K562 (cell line): ENCODE results near the gene PTPRR.

ENCODE experiments used
- EHMT2 ChIP-seq: fragments of 450-650 bp; IDR thresholded peaks from 2 replicates; pipeline ENCODE4 v1.6.1; 2018; ENCODE audit warnings: antibody characterized with exemption
- PHTF2 ChIP-seq: fragments of 250-450 bp; sonication (Bioruptor Pico); IDR thresholded peaks from 2 replicates; pipeline ENCODE4 v1.5.0; 2021; ENCODE audit warnings: mild to moderate bottlenecking
- POLR2A ChIP-seq: fragments of 450-650 bp; conservative IDR thresholded peaks from 2 replicates; pipeline ENCODE4 v1.6.1; 2016
- POLR2G ChIP-seq: fragments of 200-400 bp; formaldehyde crosslinking; IDR thresholded peaks from 2 replicates; pipeline ENCODE4 v1.6.1; 2017; ENCODE audit warnings: low read depth, mild to moderate bottlenecking, antibody characterized with exemption, low read length, moderate library complexity
- RCOR1 ChIP-seq, 2 experiments: IDR thresholded peaks; 2 replicates each; pipeline ENCODE4 v1.6.1; 2012; ENCODE audit warnings: low read depth in 2 of 2, low read length in 2 of 2, borderline replicate concordance in 1 of 2, improper control_type of control experiment in 1 of 2
- SIX5 ChIP-seq, 2 experiments: IDR thresholded peaks; 2 replicates each; pipeline ENCODE4 v1.6.1; 2011; ENCODE audit warnings: low read length in 2 of 2, borderline replicate concordance in 1 of 2, low read depth in 1 of 2, mild to moderate bottlenecking in 1 of 2, moderate library complexity in 1 of 2; ENCODE audit not compliant: insufficient read depth in 1 of 2
- SREBF2 ChIP-seq: sonication (generic); formaldehyde crosslinking; IDR thresholded peaks from 2 replicates; pipeline ENCODE4 v1.4.0; 2020; ENCODE audit warnings: mild to moderate bottlenecking, missing genetic modification reagents
- TEAD4 ChIP-seq, 2 experiments: sonication (generic) in 1 of 2; formaldehyde crosslinking in 1 of 2; IDR thresholded peaks; 2 replicates each; pipeline versions ENCODE4 v1.6.1 to v1.8.0; 2012 to 2022; ENCODE audit warnings: borderline replicate concordance in 1 of 2, inconsistent platforms in 1 of 2, low read length in 1 of 2, mild to moderate bottlenecking in 1 of 2, missing genetic modification reagents in 1 of 2
- TF ChIP-seq, protein P1 (sequence below), 3 experiments: IDR thresholded peaks in 2 of 3; conservative IDR thresholded peaks in 1 of 3; 2 replicates each; pipeline ENCODE4 v1.5.1; 2011 to 2012; ENCODE audit warnings: low read length in 3 of 3, mild to moderate bottlenecking in 3 of 3, control low read depth in 2 of 3, improper control_type of control experiment in 1 of 3, inconsistent platforms in 1 of 3, low read depth in 1 of 3, mixed read lengths in 1 of 3, moderate library complexity in 1 of 3; ENCODE audit not compliant: insufficient read depth in 2 of 3
- TF ChIP-seq, protein P2 (sequence below): sonication (generic); formaldehyde crosslinking; IDR thresholded peaks from 2 replicates; pipeline ENCODE4 v1.9.0; 2022; ENCODE audit warnings: mild to moderate bottlenecking, missing genetic modification reagents
- TF ChIP-seq, protein P3 (sequence below): fragments of 450-650 bp; IDR thresholded peaks from 2 replicates; pipeline ENCODE4 v1.6.1; 2016; ENCODE audit warnings: low read depth

DNA sequence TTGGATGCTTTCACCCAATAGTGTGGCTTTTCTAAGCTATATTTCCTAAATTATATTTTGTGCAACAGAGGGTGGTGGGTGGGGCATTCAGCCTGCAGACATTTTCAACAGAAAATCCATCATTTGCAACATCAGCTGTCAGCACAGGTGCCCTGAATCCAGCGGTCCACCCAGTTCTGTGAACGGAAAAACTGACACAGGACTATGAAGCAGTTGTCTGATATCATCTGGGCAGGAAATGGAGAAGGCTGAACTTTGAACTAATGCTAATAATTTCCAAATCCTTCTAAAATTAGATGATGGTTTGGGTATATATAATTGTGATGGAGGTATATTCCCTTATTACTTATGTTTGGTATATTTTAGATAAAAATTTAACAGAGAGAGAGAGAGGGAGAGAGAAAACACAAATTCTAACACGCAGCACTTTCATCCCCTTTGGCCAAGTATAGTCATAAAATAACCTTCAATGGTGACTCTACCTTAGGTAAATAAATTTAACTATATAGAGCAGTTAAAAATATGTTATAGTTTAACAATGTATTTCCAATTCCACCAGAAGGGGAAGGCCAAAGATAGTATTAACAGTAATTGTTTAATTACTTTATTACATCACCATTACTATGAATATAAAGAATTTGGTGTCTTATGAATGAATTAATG lies 225.0 kb downstream of the PTPRR start:
- no peak for TF ChIP-seq EHMT2
- TF ChIP-seq, protein P1, sequence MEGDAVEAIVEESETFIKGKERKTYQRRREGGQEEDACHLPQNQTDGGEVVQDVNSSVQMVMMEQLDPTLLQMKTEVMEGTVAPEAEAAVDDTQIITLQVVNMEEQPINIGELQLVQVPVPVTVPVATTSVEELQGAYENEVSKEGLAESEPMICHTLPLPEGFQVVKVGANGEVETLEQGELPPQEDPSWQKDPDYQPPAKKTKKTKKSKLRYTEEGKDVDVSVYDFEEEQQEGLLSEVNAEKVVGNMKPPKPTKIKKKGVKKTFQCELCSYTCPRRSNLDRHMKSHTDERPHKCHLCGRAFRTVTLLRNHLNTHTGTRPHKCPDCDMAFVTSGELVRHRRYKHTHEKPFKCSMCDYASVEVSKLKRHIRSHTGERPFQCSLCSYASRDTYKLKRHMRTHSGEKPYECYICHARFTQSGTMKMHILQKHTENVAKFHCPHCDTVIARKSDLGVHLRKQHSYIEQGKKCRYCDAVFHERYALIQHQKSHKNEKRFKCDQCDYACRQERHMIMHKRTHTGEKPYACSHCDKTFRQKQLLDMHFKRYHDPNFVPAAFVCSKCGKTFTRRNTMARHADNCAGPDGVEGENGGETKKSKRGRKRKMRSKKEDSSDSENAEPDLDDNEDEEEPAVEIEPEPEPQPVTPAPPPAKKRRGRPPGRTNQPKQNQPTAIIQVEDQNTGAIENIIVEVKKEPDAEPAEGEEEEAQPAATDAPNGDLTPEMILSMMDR (IDR thresholded peaks at IDR 0.05 in 2 of 3, conservative IDR thresholded peaks at IDR 0.05 in 1 of 3; ENCODE audit: insufficient read depth in 2 of 3, low read depth in 1 of 3, low read length in 3 of 3): no peak
- no peak for TF ChIP-seq TEAD4 (IDR thresholded peaks at IDR 0.05; ENCODE audit: low read length)
- TF ChIP-seq TEAD4 (CRISPR knock-in tag; IDR thresholded peaks at IDR 0.05; ENCODE audit: borderline replicate concordance): no peak
- peak in 1 of 2 experiments; percentile 69; a peak in 1 of 4 replicates for TF ChIP-seq RCOR1 (IDR thresholded peaks at IDR 0.05; ENCODE audit: borderline replicate concordance in 1 of 2, low read depth in 2 of 2, low read length in 2 of 2)
- no peak for TF ChIP-seq POLR2G
- TF ChIP-seq, protein P2, sequence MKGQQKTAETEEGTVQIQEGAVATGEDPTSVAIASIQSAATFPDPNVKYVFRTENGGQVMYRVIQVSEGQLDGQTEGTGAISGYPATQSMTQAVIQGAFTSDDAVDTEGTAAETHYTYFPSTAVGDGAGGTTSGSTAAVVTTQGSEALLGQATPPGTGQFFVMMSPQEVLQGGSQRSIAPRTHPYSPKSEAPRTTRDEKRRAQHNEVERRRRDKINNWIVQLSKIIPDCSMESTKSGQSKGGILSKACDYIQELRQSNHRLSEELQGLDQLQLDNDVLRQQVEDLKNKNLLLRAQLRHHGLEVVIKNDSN (CRISPR knock-in tag): no peak
- TF ChIP-seq PHTF2 (CRISPR knock-in tag): no peak
- no peak for TF ChIP-seq SIX5 (IDR thresholded peaks at IDR 0.05; ENCODE audit: borderline replicate concordance in 1 of 2, insufficient read depth in 1 of 2, low read depth in 1 of 2, low read length in 2 of 2)
- no peak for TF ChIP-seq POLR2A
- TF ChIP-seq, protein P3, sequence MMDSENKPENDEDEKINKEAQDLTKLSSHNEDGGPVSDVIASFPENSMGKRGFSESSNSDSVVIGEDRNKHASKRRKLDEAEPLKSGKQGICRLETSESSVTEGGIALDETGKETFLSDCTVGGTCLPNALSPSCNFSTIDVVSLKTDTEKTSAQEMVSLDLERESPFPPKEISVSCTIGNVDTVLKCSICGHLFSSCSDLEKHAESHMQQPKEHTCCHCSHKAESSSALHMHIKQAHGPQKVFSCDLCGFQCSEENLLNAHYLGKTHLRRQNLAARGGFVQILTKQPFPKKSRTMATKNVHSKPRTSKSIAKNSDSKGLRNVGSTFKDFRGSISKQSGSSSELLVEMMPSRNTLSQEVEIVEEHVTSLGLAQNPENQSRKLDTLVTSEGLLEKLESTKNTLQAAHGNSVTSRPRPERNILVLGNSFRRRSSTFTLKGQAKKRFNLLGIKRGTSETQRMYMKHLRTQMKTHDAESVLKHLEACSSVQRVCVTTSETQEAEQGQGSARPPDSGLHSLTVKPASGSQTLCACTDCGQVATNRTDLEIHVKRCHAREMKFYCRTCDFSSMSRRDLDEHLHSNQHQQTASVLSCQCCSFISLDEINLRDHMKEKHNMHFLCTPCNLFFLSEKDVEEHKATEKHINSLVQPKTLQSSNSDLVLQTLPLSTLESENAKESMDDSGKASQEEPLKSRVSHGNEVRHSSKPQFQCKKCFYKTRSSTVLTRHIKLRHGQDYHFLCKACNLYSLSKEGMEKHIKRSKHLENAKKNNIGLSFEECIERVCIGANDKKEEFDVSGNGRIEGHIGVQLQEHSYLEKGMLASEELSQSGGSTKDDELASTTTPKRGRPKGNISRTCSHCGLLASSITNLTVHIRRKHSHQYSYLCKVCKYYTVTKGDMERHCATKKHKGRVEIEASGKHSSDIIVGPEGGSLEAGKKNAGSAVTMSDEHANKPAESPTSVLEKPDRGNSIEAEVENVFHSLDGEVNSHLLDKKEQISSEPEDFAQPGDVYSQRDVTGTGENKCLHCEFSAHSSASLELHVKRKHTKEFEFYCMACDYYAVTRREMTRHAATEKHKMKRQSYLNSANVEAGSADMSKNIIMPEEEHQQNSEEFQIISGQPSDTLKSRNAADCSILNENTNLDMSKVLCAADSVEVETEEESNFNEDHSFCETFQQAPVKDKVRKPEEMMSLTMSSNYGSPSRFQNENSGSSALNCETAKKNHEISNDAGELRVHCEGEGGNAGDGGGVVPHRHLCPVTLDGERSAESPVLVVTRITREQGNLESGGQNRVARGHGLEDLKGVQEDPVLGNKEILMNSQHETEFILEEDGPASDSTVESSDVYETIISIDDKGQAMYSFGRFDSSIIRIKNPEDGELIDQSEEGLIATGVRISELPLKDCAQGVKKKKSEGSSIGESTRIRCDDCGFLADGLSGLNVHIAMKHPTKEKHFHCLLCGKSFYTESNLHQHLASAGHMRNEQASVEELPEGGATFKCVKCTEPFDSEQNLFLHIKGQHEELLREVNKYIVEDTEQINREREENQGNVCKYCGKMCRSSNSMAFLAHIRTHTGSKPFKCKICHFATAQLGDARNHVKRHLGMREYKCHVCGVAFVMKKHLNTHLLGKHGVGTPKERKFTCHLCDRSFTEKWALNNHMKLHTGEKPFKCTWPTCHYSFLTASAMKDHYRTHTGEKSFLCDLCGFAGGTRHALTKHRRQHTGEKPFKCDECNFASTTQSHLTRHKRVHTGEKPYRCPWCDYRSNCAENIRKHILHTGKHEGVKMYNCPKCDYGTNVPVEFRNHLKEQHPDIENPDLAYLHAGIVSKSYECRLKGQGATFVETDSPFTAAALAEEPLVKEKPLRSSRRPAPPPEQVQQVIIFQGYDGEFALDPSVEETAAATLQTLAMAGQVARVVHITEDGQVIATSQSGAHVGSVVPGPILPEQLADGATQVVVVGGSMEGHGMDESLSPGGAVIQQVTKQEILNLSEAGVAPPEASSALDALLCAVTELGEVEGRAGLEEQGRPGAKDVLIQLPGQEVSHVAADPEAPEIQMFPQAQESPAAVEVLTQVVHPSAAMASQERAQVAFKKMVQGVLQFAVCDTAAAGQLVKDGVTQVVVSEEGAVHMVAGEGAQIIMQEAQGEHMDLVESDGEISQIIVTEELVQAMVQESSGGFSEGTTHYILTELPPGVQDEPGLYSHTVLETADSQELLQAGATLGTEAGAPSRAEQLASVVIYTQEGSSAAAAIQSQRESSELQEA: no peak
- TF ChIP-seq SREBF2: no peak
